ENCODE data around the gene NRCAM.

Gene NRCAM

GRCh38 chr7:108103558-108104298 lies 352.5 kb downstream of the NRCAM start:
- in situ Hi-C loops (cut with HindIII; ENCODE audit: low sequenced_read_pairs): no loop called here

GRCh38 chr7:108102671-108103312 lies 353.4 kb downstream of the NRCAM start:
- in situ Hi-C loops (cut with HindIII; ENCODE audit: low sequenced_read_pairs): no loop called here

GRCh38 chr7:108101759-108102158 lies 354.5 kb downstream of the NRCAM start:
- in situ Hi-C loops (cut with HindIII; ENCODE audit: low sequenced_read_pairs): no loop called here

GRCh38 chr7:108099713-108100112 lies 356.5 kb downstream of the NRCAM start:
- in situ Hi-C loops (cut with HindIII; ENCODE audit: low sequenced_read_pairs): no loop called here

- in situ Hi-C loops (cut with HindIII; ENCODE audit: low sequenced_read_pairs): no loop called here
These were observed 358.5 kb downstream of the NRCAM start for GRCh38 chr7:108097703-108098102.
